ENCODE measurements around the gene CDK1.

The CDK1 gene

GRCh38 chr10:60777696-60778213, 523 bp upstream of the CDK1 start:
- no peak for DNase-seq (ENCODE audit: low read depth in 2 of 2)

- no peak for DNase-seq (ENCODE audit: low read depth in 2 of 2)
These were observed 906 bp downstream of the CDK1 start for GRCh38 chr10:60778971-60779796.

- DNase-seq (ENCODE audit: low read depth in 2 of 2), result no peak
These were observed 3.4 kb downstream of the CDK1 start for GRCh38 chr10:60781661-60782060.

GRCh38 chr10:60784641-60785040, 6.4 kb downstream of the CDK1 start:
- DNase-seq (ENCODE audit: low read depth in 2 of 2), result no peak

- DNase-seq (ENCODE audit: low read depth in 2 of 2), result no peak
These were observed 10.3 kb downstream of the CDK1 start for GRCh38 chr10:60788544-60788943.

- DNase-seq (ENCODE audit: low read depth in 2 of 2), result no peak
These were observed 11.1 kb downstream of the CDK1 start for GRCh38 chr10:60789340-60789739.

- DNase-seq (ENCODE audit: low read depth in 2 of 2), result no peak
These were observed 16.7 kb downstream of the CDK1 start for GRCh38 chr10:60794953-60795352.

- no peak for DNase-seq (ENCODE audit: low read depth in 2 of 2)
These were observed 17.4 kb downstream of the CDK1 start for GRCh38 chr10:60795465-60796202.

- DNase-seq (ENCODE audit: low read depth in 2 of 2), result no peak
These were observed 18.2 kb downstream of the CDK1 start for GRCh38 chr10:60796481-60796880.

- no peak for DNase-seq (ENCODE audit: low read depth in 2 of 2)
These were observed 18.9 kb downstream of the CDK1 start for GRCh38 chr10:60797200-60797599.

GRCh38 chr10:60798031-60798430, 19.8 kb downstream of the CDK1 start:
- no peak for DNase-seq (ENCODE audit: low read depth in 2 of 2)

- DNase-seq (ENCODE audit: low read depth in 2 of 2), result no peak
These were observed 20.6 kb downstream of the CDK1 start for GRCh38 chr10:60798870-60799269.

- no peak for DNase-seq (ENCODE audit: low read depth in 2 of 2)
These were observed 21.8 kb downstream of the CDK1 start for GRCh38 chr10:60799971-60800650.

GRCh38 chr10:60800918-60801317, 22.6 kb downstream of the CDK1 start:
- DNase-seq (ENCODE audit: low read depth in 2 of 2), result no peak

- no peak for DNase-seq (ENCODE audit: low read depth in 2 of 2)
These were observed 23.2 kb downstream of the CDK1 start for GRCh38 chr10:60801522-60801921.

- DNase-seq (ENCODE audit: low read depth in 2 of 2), result no peak
These were observed 25.2 kb downstream of the CDK1 start for GRCh38 chr10:60803433-60803832.

- no peak for DNase-seq (ENCODE audit: low read depth in 2 of 2)
These were observed 25.6 kb downstream of the CDK1 start for GRCh38 chr10:60803865-60804264.

- no peak for DNase-seq (ENCODE audit: low read depth in 2 of 2)
These were observed 28.6 kb downstream of the CDK1 start for GRCh38 chr10:60806921-60807320.

GRCh38 chr10:60807499-60807898, 29.2 kb downstream of the CDK1 start:
- DNase-seq (ENCODE audit: low read depth in 2 of 2), result no peak

GRCh38 chr10:60808036-60808435, 29.8 kb downstream of the CDK1 start:
- no peak for DNase-seq (ENCODE audit: low read depth in 2 of 2)

- DNase-seq (ENCODE audit: low read depth in 2 of 2), result no peak
These were observed 30.9 kb downstream of the CDK1 start for GRCh38 chr10:60809157-60809556.

- no peak for DNase-seq (ENCODE audit: low read depth in 2 of 2)
These were observed 32.3 kb downstream of the CDK1 start for GRCh38 chr10:60810437-60811182.

Data from stimulated activated CD8-positive, alpha-beta memory T cell treated with anti-CD3 and anti-CD28 coated beads, Interleukin-15, amount 100 ng/mL, for 4 hours (primary cell).